OCI-LY1 (cell line): Measurements from ENCODE around the gene LAX1.
A peak's percentile ranks its signal among the peaks of the same experiment; 100 is the strongest.

Source experiments
- H2AFZ ChIP-seq: fragments of 200-600 bp; sonication (generic), shearing (Covaris generic); 2 replicates; pipeline ENCODE4 v1.6.0; 2014; ENCODE audit warnings: antibody characterized with exemption, mild to moderate bottlenecking, low read length
- H3F3A ChIP-seq: fragments of 200-600 bp; sonication (generic), shearing (Covaris generic); 2 replicates; pipeline ENCODE4 v1.6.0; 2014; ENCODE audit warnings: mild to moderate bottlenecking, antibody characterized with exemption, low read length, moderate library complexity; ENCODE audit not compliant: insufficient read depth
- H3K27ac ChIP-seq: fragments of 200-600 bp; sonication (generic); 2 replicates; pipeline ENCODE4 v1.5.1; 2014; ENCODE audit warnings: low read length, mixed run types, mild to moderate bottlenecking, low read depth; ENCODE audit not compliant: poor library complexity, severe bottlenecking
- H3K27me3 ChIP-seq: fragments of 200-600 bp; sonication (generic); 2 replicates; pipeline ENCODE4 v1.6.0; 2014; ENCODE audit warnings: antibody characterized with exemption, mild to moderate bottlenecking, low read length, moderate library complexity; ENCODE audit not compliant: insufficient read depth
- H3K36me3 ChIP-seq: fragments of 200-600 bp; sonication (generic); 2 replicates; pipeline ENCODE4 v1.6.1; 2014; ENCODE audit warnings: mild to moderate bottlenecking, antibody characterized with exemption, low read length, moderate library complexity, mixed read lengths; ENCODE audit not compliant: insufficient read depth
- H3K4me1 ChIP-seq: fragments of 200-600 bp; sonication (generic); 2 replicates; pipeline ENCODE4 v1.5.1; 2014; ENCODE audit warnings: mild to moderate bottlenecking, low read length, moderate library complexity; ENCODE audit not compliant: insufficient read depth, severe bottlenecking
- H3K4me2 ChIP-seq: fragments of 200-600 bp; sonication (generic), shearing (Covaris generic); 2 replicates; pipeline ENCODE4 v1.6.1; 2014; ENCODE audit warnings: low read length
- H3K4me3 ChIP-seq: fragments of 200-600 bp; sonication (generic); 2 replicates; pipeline ENCODE4 v1.5.1; 2014; ENCODE audit warnings: low read length, low read depth, mild to moderate bottlenecking, mixed read lengths; ENCODE audit not compliant: poor library complexity, severe bottlenecking
- H3K79me2 ChIP-seq: fragments of 200-600 bp; shearing (Covaris generic); 2 replicates; pipeline ENCODE4 v1.6.1; 2016; ENCODE audit warnings: mixed run types, low read length, mixed read lengths; ENCODE audit not compliant: insufficient read depth
- H3K9ac ChIP-seq: fragments of 200-600 bp; sonication (generic), shearing (Covaris generic); 2 replicates; pipeline ENCODE4 v1.6.1; 2014; ENCODE audit warnings: mild to moderate bottlenecking, low read length, mixed read lengths
- H3K9me2 ChIP-seq: fragments of 200-600 bp; sonication (generic), shearing (Covaris generic); 2 replicates; pipeline ENCODE4 v1.6.1; 2014; ENCODE audit warnings: low read depth, mild to moderate bottlenecking, low read length, mixed read lengths
- H3K9me3 ChIP-seq: fragments of 200-600 bp; shearing (Covaris generic); 2 replicates; pipeline ENCODE4 v1.6.1; 2014; ENCODE audit warnings: low read length, mixed read lengths
- H4K20me1 ChIP-seq: fragments of 200-600 bp; sonication (generic), shearing (Covaris generic); 2 replicates; pipeline ENCODE4 v1.6.0; 2016; ENCODE audit warnings: mild to moderate bottlenecking, low read length; ENCODE audit not compliant: insufficient read depth
- CTCF ChIP-seq: fragments of 200-600 bp; sonication (generic), shearing (Covaris generic); IDR thresholded peaks from 2 replicates; pipeline ENCODE4 v1.5.1; 2017; ENCODE audit warnings: mild to moderate bottlenecking, antibody characterized with exemption, low read length, moderate library complexity, mixed read lengths
- EZH2 ChIP-seq: fragments of 200-600 bp; sonication (generic), shearing (Covaris generic); IDR thresholded peaks from 2 replicates; pipeline ENCODE4 v1.8.0; 2017; ENCODE audit warnings: borderline replicate concordance, mixed run types, mild to moderate bottlenecking, antibody characterized with exemption, low read length, moderate library complexity, mixed read lengths

LAX1 gene, protein sequence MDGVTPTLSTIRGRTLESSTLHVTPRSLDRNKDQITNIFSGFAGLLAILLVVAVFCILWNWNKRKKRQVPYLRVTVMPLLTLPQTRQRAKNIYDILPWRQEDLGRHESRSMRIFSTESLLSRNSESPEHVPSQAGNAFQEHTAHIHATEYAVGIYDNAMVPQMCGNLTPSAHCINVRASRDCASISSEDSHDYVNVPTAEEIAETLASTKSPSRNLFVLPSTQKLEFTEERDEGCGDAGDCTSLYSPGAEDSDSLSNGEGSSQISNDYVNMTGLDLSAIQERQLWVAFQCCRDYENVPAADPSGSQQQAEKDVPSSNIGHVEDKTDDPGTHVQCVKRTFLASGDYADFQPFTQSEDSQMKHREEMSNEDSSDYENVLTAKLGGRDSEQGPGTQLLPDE

DNA sequence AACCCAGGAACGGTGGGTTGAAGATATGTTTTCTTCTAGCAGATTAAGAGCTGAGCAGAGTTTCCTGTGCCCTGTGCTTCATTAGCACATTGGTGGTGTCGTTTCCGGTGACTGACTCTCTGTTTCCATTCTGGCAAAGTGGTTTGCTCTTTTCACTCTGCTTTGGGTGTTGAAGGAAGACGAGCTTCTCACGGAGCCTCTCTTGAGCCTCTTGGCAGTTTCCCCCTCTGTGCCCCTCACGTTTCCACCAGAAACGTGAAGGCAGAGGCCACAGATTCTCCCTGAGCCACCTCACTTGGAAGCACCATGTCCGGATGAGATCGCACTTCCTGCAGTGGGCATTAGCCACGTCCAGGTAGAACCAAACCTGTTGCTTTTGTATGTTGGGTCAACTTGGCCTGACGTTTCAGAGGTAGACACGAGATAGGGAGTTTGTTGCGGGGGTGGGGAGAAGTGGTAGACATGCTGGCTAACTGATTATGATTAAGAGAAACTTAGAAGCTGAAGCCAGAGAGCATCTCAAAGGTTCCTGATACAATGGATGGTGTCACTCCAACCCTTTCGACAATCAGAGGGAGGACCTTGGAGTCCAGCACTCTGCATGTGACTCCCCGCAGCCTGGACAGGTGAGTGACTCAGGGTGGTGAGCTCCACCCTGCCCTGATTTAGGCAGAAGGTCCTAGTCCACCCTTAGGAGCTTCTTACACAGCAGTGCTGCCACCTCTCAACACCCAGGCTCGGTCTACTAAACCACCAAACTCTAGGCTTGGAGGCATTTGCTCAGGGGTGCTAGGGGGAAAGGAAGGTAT is at the start of gene LAX1:
TSS of gene LAX1 (plus strand) at position 155 of the 809 bp plus-strand sequence. CDS start at position 538, 383 bp downstream.
- TF ChIP-seq EZH2 (no peak), CTCF (no peak; the same call in 1 of the 2 replicates)
- H3K9me2 ChIP-seq, result no peaks in the 10 kb centered on the region
- H4K20me1 ChIP-seq, result no peaks in the 10 kb centered on the region
- H3K27me3 ChIP-seq, result no peaks in the 10 kb centered on the region
- peak within 1 kb of the TSS; percentile 90 for H3K9ac ChIP-seq
- H3K9me3 ChIP-seq, result no peaks in the 10 kb centered on the region
- H3K79me2 ChIP-seq, result peaks cover 15% of the 10 kb centered on the region
- no peak within 1 kb of the TSS for H2AFZ ChIP-seq
- H3K4me3 ChIP-seq, result peak within 1 kb of the TSS; percentile 78
- H3K4me2 ChIP-seq, result peak within 1 kb of the TSS; percentile 85
- no peaks in the 10 kb centered on the region for H3F3A ChIP-seq
- H3K36me3 ChIP-seq, result peaks cover 8% of the 10 kb centered on the region
- peaks cover 57% of the 10 kb centered on the region for H3K4me1 ChIP-seq
- peak within 1 kb of the TSS; percentile 97 for H3K27ac ChIP-seq

- no peak for TF ChIP-seq EZH2
- no peak for TF ChIP-seq CTCF
- H3K79me2 ChIP-seq, result no peaks in the 10 kb centered on the region
- no peaks in the 10 kb centered on the region for H3K4me1 ChIP-seq
- H4K20me1 ChIP-seq, result no peaks in the 10 kb centered on the region
- no peaks in the 10 kb centered on the region for H3K9me3 ChIP-seq
- no peak overlapping the region for H2AFZ ChIP-seq
- H3K27ac ChIP-seq, result no peak overlapping the region
- no peak overlapping the region for H3K4me3 ChIP-seq
- no peaks in the 10 kb centered on the region for H3K9me2 ChIP-seq
- H3K27me3 ChIP-seq, result 0 out of 2 replicates have a peak, but pooled peaks cover 6% of the 10 kb centered on the region
- no peaks in the 10 kb centered on the region for H3K36me3 ChIP-seq
- no peak overlapping the region for H3K4me2 ChIP-seq
- H3K9ac ChIP-seq, result no peak overlapping the region
- H3F3A ChIP-seq, result no peaks in the 10 kb centered on the region
These were observed 47.9 kb upstream of the LAX1 start for GRCh38 chr1:203717120-203717519.

DNA sequence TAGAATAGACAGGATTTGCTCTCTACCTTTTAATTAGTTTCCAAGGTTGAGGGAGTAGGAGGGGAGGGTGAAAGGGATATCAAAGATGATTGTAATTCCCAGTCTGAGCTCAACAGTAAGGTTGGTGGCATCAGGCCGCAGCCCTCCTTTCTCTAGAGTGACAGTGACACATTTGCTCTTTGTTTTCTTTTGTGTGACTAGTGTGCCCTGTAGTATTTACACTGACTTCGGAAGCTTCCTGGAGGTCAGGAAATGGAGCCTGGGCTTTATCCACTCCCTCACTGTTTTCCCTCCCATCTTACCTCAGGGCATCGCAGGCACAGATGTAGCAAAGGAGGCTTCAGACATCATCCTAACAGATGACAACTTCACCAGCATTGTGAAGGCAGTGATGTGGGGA is 44.7 kb upstream of the LAX1 start:
- Histone ChIP-seq H3K9me3 (no peaks in the 10 kb centered on the region), H3K27me3 (no peaks in the 10 kb centered on the region), H3K36me3 (no peaks in the 10 kb centered on the region), H3K27ac (no peak overlapping the region), H4K20me1 (no peaks in the 10 kb centered on the region), H3K9me2 (no peaks in the 10 kb centered on the region), H3F3A (no peaks in the 10 kb centered on the region), H3K4me1 (no peaks in the 10 kb centered on the region), H3K79me2 (no peaks in the 10 kb centered on the region), H3K4me2 (no peak overlapping the region), H3K4me3 (no peak overlapping the region), H3K9ac (no peak overlapping the region), H2AFZ (no peak overlapping the region)
- TF ChIP-seq CTCF (no peak), EZH2 (no peak)
